Panc1 (cell line): ENCODE data around the gene CFAP74. TPM values are rescaled to one million over a fixed set of nuclear protein-coding genes. Genes with fewer than 3 reads are reported as not detected.

Source experiments
- ATAC-seq: fragments of 200-7000 bp; cut with Tn5 transposase; 2 replicates; pipeline ENCODE4 v1.9.1; 2020; ENCODE audit warnings: mild to moderate bottlenecking, moderate library complexity
- BruUV-seq: library from RNA; stranded (reverse); fragments of 400-500 nt; replicated peaks from 2 replicates; lab custom pipeline; 2021; lab: Mats Ljungman, UMichigan
- CTCF ChIA-PET: fragments of 300-600 bp; sonication (Branson Sonifier 250); formaldehyde crosslinking; loops from one replicate; lab custom pipeline; 2022; ENCODE audit warnings: antibody characterized with exemption; lab: Charles Lee
- POLR2A ChIA-PET: fragments of 300-600 bp; sonication (Branson Sonifier 250); formaldehyde crosslinking; loops from one replicate; lab custom pipeline; 2022; ENCODE audit warnings: antibody characterized with exemption; lab: Charles Lee
- DNase-seq: peaks from one replicate; pipeline ENCODE4 v3.0.0-alpha.2; 2010; ENCODE audit warnings: low read depth, low spot score
- H3K27ac ChIP-seq: 2 replicates; pipeline ENCODE4 v1.5.1; 2011; ENCODE audit warnings: mild to moderate bottlenecking, low read length, inconsistent platforms
- H3K27me3 ChIP-seq: fragments of 200-500 bp; sonication (Bioruptor generic); 2 replicates; pipeline ENCODE4 v1.6.0; 2014; ENCODE audit warnings: low read length, inconsistent platforms; ENCODE audit not compliant: control insufficient read depth, insufficient read depth
- H3K36me3 ChIP-seq: fragments of 200-500 bp; sonication (Bioruptor generic); 2 replicates; pipeline ENCODE4 v1.5.1; 2014; ENCODE audit warnings: inconsistent platforms, mild to moderate bottlenecking, low read length, moderate library complexity; ENCODE audit not compliant: control insufficient read depth, insufficient read depth
- H3K4me1 ChIP-seq: 2 replicates; pipeline ENCODE4 v1.5.1; 2011; ENCODE audit warnings: inconsistent platforms, mild to moderate bottlenecking, low read length, moderate library complexity; ENCODE audit not compliant: control insufficient read depth, insufficient read depth
- H3K4me3 ChIP-seq, 2 experiments: 2 replicates each; pipeline ENCODE4 v1.5.1; 2011 to 2012; ENCODE audit warnings: low read depth in 2 of 2, low read length in 2 of 2, mild to moderate bottlenecking in 2 of 2, inconsistent platforms in 1 of 2, moderate library complexity in 1 of 2
- H3K9me3 ChIP-seq: fragments of 200-500 bp; sonication (Bioruptor generic); 2 replicates; pipeline ENCODE4 v1.5.1; 2014; ENCODE audit warnings: low read depth, mild to moderate bottlenecking, inconsistent platforms, low read length, moderate library complexity; ENCODE audit not compliant: control insufficient read depth, insufficient read depth
- POLR2AphosphoS5 ChIP-seq: IDR thresholded peaks from 2 replicates; pipeline ENCODE4 v1.6.1; 2012; ENCODE audit warnings: mild to moderate bottlenecking, low read depth, low read length, moderate library complexity
- SIN3A ChIP-seq: IDR thresholded peaks from 2 replicates; pipeline ENCODE4 v1.6.1; 2012; ENCODE audit warnings: low read depth, mild to moderate bottlenecking, low read length, moderate library complexity, borderline replicate concordance; ENCODE audit not compliant: insufficient read depth
- TCF7L2 ChIP-seq: IDR thresholded peaks from 2 replicates; pipeline ENCODE4 v1.6.1; 2011; ENCODE audit warnings: mild to moderate bottlenecking, low read depth, low read length, inconsistent platforms
- in situ Hi-C: cut with HindIII; loops from 2 replicates; pipeline ENCODE4 v1.10.0; 2016; ENCODE audit warnings: low sequenced_read_pairs, low pct_unique_long_range_greater_than_20kb
- intact Hi-C: fragments of 100-400 bp; cut with micrococcal nuclease; formaldehyde crosslinking; loops from one replicate; pipeline ENCODE4 v1.10.0; 2022; ENCODE audit not compliant: unreplicated experiment
- total RNA-seq: library from RNA; stranded (reverse); gene quantifications from one replicate; pipeline ENCODE4 v1.2.1, GENCODE V29; 2021; ENCODE audit not compliant: unreplicated experiment
- TF ChIP-seq, protein P1 (sequence below): fragments of 450-650 bp; IDR thresholded peaks from 2 replicates; pipeline ENCODE4 v1.5.1; 2017; ENCODE audit warnings: mild to moderate bottlenecking
- TF ChIP-seq, protein P2 (sequence below), 2 experiments: IDR thresholded peaks; 2 replicates each; pipeline ENCODE4 v1.6.1; 2011 to 2012; ENCODE audit warnings: low read depth in 2 of 2, control low read depth in 1 of 2, low read length in 1 of 2, mild to moderate bottlenecking in 1 of 2, moderate library complexity in 1 of 2; ENCODE audit not compliant: insufficient read depth in 1 of 2

Gene CFAP74
- total RNA-seq, 1 experiment from 2014 or later, result not detected

- H3K4me1 ChIP-seq, result no peaks in the 10 kb centered on the region
- no TSS peak for BruUV-seq
- in situ Hi-C loops, result no loop called here
- TF ChIP-seq, protein P1, sequence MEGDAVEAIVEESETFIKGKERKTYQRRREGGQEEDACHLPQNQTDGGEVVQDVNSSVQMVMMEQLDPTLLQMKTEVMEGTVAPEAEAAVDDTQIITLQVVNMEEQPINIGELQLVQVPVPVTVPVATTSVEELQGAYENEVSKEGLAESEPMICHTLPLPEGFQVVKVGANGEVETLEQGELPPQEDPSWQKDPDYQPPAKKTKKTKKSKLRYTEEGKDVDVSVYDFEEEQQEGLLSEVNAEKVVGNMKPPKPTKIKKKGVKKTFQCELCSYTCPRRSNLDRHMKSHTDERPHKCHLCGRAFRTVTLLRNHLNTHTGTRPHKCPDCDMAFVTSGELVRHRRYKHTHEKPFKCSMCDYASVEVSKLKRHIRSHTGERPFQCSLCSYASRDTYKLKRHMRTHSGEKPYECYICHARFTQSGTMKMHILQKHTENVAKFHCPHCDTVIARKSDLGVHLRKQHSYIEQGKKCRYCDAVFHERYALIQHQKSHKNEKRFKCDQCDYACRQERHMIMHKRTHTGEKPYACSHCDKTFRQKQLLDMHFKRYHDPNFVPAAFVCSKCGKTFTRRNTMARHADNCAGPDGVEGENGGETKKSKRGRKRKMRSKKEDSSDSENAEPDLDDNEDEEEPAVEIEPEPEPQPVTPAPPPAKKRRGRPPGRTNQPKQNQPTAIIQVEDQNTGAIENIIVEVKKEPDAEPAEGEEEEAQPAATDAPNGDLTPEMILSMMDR, result no peak
- TF ChIP-seq, protein P2, sequence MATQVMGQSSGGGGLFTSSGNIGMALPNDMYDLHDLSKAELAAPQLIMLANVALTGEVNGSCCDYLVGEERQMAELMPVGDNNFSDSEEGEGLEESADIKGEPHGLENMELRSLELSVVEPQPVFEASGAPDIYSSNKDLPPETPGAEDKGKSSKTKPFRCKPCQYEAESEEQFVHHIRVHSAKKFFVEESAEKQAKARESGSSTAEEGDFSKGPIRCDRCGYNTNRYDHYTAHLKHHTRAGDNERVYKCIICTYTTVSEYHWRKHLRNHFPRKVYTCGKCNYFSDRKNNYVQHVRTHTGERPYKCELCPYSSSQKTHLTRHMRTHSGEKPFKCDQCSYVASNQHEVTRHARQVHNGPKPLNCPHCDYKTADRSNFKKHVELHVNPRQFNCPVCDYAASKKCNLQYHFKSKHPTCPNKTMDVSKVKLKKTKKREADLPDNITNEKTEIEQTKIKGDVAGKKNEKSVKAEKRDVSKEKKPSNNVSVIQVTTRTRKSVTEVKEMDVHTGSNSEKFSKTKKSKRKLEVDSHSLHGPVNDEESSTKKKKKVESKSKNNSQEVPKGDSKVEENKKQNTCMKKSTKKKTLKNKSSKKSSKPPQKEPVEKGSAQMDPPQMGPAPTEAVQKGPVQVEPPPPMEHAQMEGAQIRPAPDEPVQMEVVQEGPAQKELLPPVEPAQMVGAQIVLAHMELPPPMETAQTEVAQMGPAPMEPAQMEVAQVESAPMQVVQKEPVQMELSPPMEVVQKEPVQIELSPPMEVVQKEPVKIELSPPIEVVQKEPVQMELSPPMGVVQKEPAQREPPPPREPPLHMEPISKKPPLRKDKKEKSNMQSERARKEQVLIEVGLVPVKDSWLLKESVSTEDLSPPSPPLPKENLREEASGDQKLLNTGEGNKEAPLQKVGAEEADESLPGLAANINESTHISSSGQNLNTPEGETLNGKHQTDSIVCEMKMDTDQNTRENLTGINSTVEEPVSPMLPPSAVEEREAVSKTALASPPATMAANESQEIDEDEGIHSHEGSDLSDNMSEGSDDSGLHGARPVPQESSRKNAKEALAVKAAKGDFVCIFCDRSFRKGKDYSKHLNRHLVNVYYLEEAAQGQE (IDR thresholded peaks at IDR 0.05; ENCODE audit: insufficient read depth in 1 of 2, low read depth in 2 of 2, low read length in 1 of 2), result no peak
- no peak for TF ChIP-seq SIN3A
- no peak for TF ChIP-seq TCF7L2
- no peak for TF ChIP-seq POLR2AphosphoS5
- no peaks in the 10 kb centered on the region for H3K27me3 ChIP-seq
- no peaks in the 10 kb centered on the region for H3K9me3 ChIP-seq
- DNase-seq (no peak), ATAC-seq (peak; percentile 17; the same call in 1 of the 2 replicates)
- no peak overlapping the region for H3K4me3 ChIP-seq
- intact Hi-C loops, result no loop called here
- ChIA-PET CTCF (no interaction called here), POLR2A (no interaction called here)
- no peak overlapping the region for H3K27ac ChIP-seq
- H3K36me3 ChIP-seq, result no peaks in the 10 kb centered on the region
Measured at GRCh38 chr1:1973716-1974642, 29.6 kb downstream of the CFAP74 start.

GRCh38 chr1:1972976-1973715, 30.4 kb downstream of the CFAP74 start:
- intact Hi-C loops, result no loop called here
- H3K27me3 ChIP-seq, result no peaks in the 10 kb centered on the region
- POLR2A ChIA-PET, result interaction anchor here (0.6 kb wide), 1 partner anchor 77 kb away, joined by 3 read pairs; no protein-coding TSS in a partner anchor
- in situ Hi-C loops, result no loop called here
- H3K36me3 ChIP-seq, result no peaks in the 10 kb centered on the region
- TF ChIP-seq, protein P1, result no peak
- TF ChIP-seq, protein P2 (IDR thresholded peaks at IDR 0.05; ENCODE audit: insufficient read depth in 1 of 2, low read depth in 2 of 2, low read length in 1 of 2), result no peak
- no peak for TF ChIP-seq POLR2AphosphoS5
- no peak for TF ChIP-seq SIN3A
- no peak for TF ChIP-seq TCF7L2
- no peak overlapping the region for H3K27ac ChIP-seq
- DNase-seq (no peak), ATAC-seq (no peak)
- BruUV-seq, result no TSS peak
- H3K4me1 ChIP-seq, result no peaks in the 10 kb centered on the region
- CTCF ChIA-PET, result no interaction called here
- no peak overlapping the region for H3K4me3 ChIP-seq
- no peaks in the 10 kb centered on the region for H3K9me3 ChIP-seq
